Neural cell (in vitro differentiated cells): Measurements from ENCODE around the gene ITPR2. TPM values are rescaled to one million over a fixed set of nuclear protein-coding genes. Genes with fewer than 3 reads are reported as not detected.

Experiments
- H2AFZ ChIP-seq: fragments of 200-600, 300-800 bp; sonication (generic), shearing (Covaris generic); 2 replicates; pipeline ENCODE4 v1.6.0; 2014; ENCODE audit warnings: low read depth, mild to moderate bottlenecking, antibody characterized with exemption, low read length, moderate library complexity
- H3F3A ChIP-seq: fragments of 200-600 bp; shearing (Covaris generic); 2 replicates; pipeline ENCODE4 v1.6.1; 2016; ENCODE audit warnings: mild to moderate bottlenecking, moderate library complexity, mixed read lengths, antibody characterized with exemption, low read length; ENCODE audit not compliant: insufficient read depth, poor library complexity, severe bottlenecking
- H3K27ac ChIP-seq: fragments of 200-600, 300-800 bp; sonication (generic), shearing (Covaris generic); 2 replicates; pipeline ENCODE4 v1.5.1; 2014; ENCODE audit warnings: mild to moderate bottlenecking, low read length, moderate library complexity
- H3K27me3 ChIP-seq: fragments of 300-800, 200-600 bp; sonication (generic), shearing (Covaris generic); 2 replicates; pipeline ENCODE4 v1.6.0; 2014; ENCODE audit warnings: mild to moderate bottlenecking, low read depth, low read length, moderate library complexity; ENCODE audit not compliant: insufficient read depth
- H3K36me3 ChIP-seq: fragments of 300-800, 200-600 bp; sonication (generic), shearing (Covaris generic); 2 replicates; pipeline ENCODE4 v1.5.1; 2014; ENCODE audit warnings: mild to moderate bottlenecking, antibody characterized with exemption, low read length, moderate library complexity; ENCODE audit not compliant: insufficient read depth
- H3K4me2 ChIP-seq: fragments of 300-800, 200-600 bp; sonication (generic), shearing (Covaris generic); 2 replicates; pipeline ENCODE4 v1.6.0; 2014; ENCODE audit warnings: mild to moderate bottlenecking, low read length
- H3K4me3 ChIP-seq: fragments of 300-800, 200-600 bp; sonication (generic), shearing (Covaris generic); 2 replicates; pipeline ENCODE4 v1.5.1; 2014; ENCODE audit warnings: mild to moderate bottlenecking, low read length, moderate library complexity
- H3K79me2 ChIP-seq: fragments of 200-600 bp; shearing (Covaris generic); replicated peaks from 2 replicates; pipeline ENCODE4 v1.6.0; 2014; ENCODE audit warnings: mild to moderate bottlenecking, low read length, moderate library complexity; ENCODE audit not compliant: insufficient read depth
- H3K9ac ChIP-seq: fragments of 300-800, 200-600 bp; sonication (generic), shearing (Covaris generic); 2 replicates; pipeline ENCODE4 v1.6.1; 2016; ENCODE audit warnings: mild to moderate bottlenecking, low read length, mixed read lengths
- H3K9me2 ChIP-seq: fragments of 200-600 bp; shearing (Covaris generic); 2 replicates; pipeline ENCODE4 v1.6.1; 2016; ENCODE audit warnings: mild to moderate bottlenecking, low read length, mixed read lengths; ENCODE audit not compliant: insufficient read depth
- H3K9me3 ChIP-seq: fragments of 200-600, 300-800 bp; sonication (generic), shearing (Covaris generic); 2 replicates; pipeline ENCODE4 v1.6.1; 2016; ENCODE audit warnings: mild to moderate bottlenecking, mixed run types, low read length, moderate library complexity, mixed read lengths
- H4K20me1 ChIP-seq: fragments of 200-600 bp; shearing (Covaris generic); 2 replicates; pipeline ENCODE4 v1.6.1; 2016; ENCODE audit warnings: mild to moderate bottlenecking, mixed run types; ENCODE audit not compliant: insufficient read depth
- EP300 ChIP-seq: fragments of 450-650 bp; conservative IDR thresholded peaks from 2 replicates; pipeline ENCODE4 v1.6.1; 2014; ENCODE audit warnings: antibody characterized with exemption, mild to moderate bottlenecking, moderate library complexity; ENCODE audit not compliant: poor library complexity, severe bottlenecking
- EZH2 ChIP-seq: fragments of 200-600, 300-800 bp; shearing (Covaris generic), sonication (generic); IDR thresholded peaks from 2 replicates; pipeline ENCODE4 v1.6.1; 2014; ENCODE audit warnings: antibody characterized with exemption, low read length, borderline replicate concordance, mild to moderate bottlenecking; ENCODE audit not compliant: insufficient read depth, poor library complexity, severe bottlenecking
- MXI1 ChIP-seq: fragments of 450-650 bp; conservative IDR thresholded peaks from 2 replicates; pipeline ENCODE4 v1.6.1; 2014; ENCODE audit warnings: antibody characterized with exemption, mild to moderate bottlenecking; ENCODE audit not compliant: poor library complexity, severe bottlenecking
- POLR2AphosphoS5 ChIP-seq: IDR thresholded peaks from 2 replicates; pipeline ENCODE4 v1.6.1; 2012
- RAD21 ChIP-seq: fragments of 450-650 bp; conservative IDR thresholded peaks from 2 replicates; pipeline ENCODE4 v1.6.1; 2014; ENCODE audit warnings: antibody characterized with exemption, mild to moderate bottlenecking, moderate library complexity
- SMC3 ChIP-seq: fragments of 450-650 bp; conservative IDR thresholded peaks from 2 replicates; pipeline ENCODE4 v1.6.1; 2014; ENCODE audit warnings: antibody characterized with exemption, mild to moderate bottlenecking, moderate library complexity; ENCODE audit not compliant: poor library complexity
- TAF1 ChIP-seq: IDR thresholded peaks from 2 replicates; pipeline ENCODE4 v1.6.1; 2012; ENCODE audit warnings: low read depth
- polyA plus RNA-seq: library from polyadenylated mRNA; depleted of rRNA; stranded (reverse); fragments of >200 nt; gene quantifications from 2 replicates; pipeline ENCODE4 v1.2.3, GENCODE V29; 2014
- TF ChIP-seq, protein P1 (sequence below): IDR thresholded peaks from 2 replicates; pipeline ENCODE4 v1.6.1; 2012; ENCODE audit warnings: borderline replicate concordance
- TF ChIP-seq, protein P2 (sequence below): fragments of 450-650 bp; IDR thresholded peaks from 2 replicates; pipeline ENCODE4 v1.5.1; 2014; ENCODE audit warnings: antibody characterized with exemption, mild to moderate bottlenecking, moderate library complexity; ENCODE audit not compliant: poor library complexity, severe bottlenecking

The ITPR2 gene
- polyA plus RNA-seq, 1 donor from 2014 or later, result 2.0 TPM

DNA sequence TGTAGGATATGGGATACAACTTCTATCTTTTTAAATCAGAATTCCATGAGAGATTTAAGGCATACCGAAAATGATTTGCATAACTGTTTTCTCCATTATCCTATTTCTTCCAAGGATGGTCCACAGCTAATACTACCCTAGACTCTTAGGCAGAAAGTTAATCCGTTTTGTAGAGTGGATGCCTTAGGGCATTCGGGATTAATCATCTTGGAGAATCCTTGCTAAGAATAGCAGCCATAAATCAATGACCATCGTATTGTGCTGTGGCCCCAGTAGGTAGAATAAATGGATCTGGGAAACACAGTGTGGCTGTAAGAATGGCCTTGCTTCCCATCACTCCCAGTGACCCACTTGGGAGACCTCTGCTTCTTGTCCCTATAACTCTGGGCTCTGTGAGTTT, 538.0 kb downstream of the ITPR2 start:
- no peak overlapping the region for H3K27ac ChIP-seq
- no peaks in the 10 kb centered on the region for H3K9me2 ChIP-seq
- no peaks in the 10 kb centered on the region for H4K20me1 ChIP-seq
- no peaks in the 10 kb centered on the region for H3K79me2 ChIP-seq
- H3K36me3 ChIP-seq, result no peaks in the 10 kb centered on the region
- H3K4me3 ChIP-seq, result no peak overlapping the region
- no peak for TF ChIP-seq EZH2
- H2AFZ ChIP-seq, result no peak overlapping the region
- H3K9ac ChIP-seq, result no peak overlapping the region
- H3F3A ChIP-seq, result no peaks in the 10 kb centered on the region
- H3K4me2 ChIP-seq, result no peak overlapping the region
- no peaks in the 10 kb centered on the region for H3K27me3 ChIP-seq
- H3K9me3 ChIP-seq, result no peaks in the 10 kb centered on the region

DNA sequence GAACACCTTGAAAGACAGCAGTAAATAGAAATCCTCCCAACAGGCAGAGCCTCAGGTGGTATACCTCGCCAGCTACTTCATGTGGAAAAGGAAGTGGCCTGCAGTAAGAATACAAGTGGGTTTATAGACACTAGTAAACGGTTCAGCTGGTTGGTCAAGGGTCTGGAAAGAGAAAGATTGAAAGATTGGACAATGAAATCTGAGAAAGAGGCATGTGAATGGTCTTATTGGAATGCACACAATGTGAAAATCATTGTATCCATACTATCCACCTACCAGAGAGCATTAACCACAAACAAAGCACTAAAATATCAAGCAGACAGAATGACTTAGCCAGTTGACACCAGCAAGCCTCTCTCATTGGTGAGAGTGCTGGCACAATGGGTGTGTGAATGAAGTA, 539.4 kb downstream of the ITPR2 start:
- H4K20me1 ChIP-seq, result no peaks in the 10 kb centered on the region
- no peak overlapping the region for H2AFZ ChIP-seq
- H3K9ac ChIP-seq, result no peak overlapping the region
- H3K4me3 ChIP-seq, result no peak overlapping the region
- no peak overlapping the region for H3K4me2 ChIP-seq
- no peak overlapping the region for H3K27ac ChIP-seq
- no peaks in the 10 kb centered on the region for H3K27me3 ChIP-seq
- no peaks in the 10 kb centered on the region for H3K79me2 ChIP-seq
- no peaks in the 10 kb centered on the region for H3F3A ChIP-seq
- H3K9me2 ChIP-seq, result no peaks in the 10 kb centered on the region
- H3K36me3 ChIP-seq, result no peaks in the 10 kb centered on the region
- H3K9me3 ChIP-seq, result no peaks in the 10 kb centered on the region
- TF ChIP-seq POLR2AphosphoS5 (no peak), RAD21 (no peak), EP300 (no peak), EZH2 (no peak), MXI1 (no peak), TAF1 (no peak), SMC3 (no peak)
- TF ChIP-seq, protein P1, sequence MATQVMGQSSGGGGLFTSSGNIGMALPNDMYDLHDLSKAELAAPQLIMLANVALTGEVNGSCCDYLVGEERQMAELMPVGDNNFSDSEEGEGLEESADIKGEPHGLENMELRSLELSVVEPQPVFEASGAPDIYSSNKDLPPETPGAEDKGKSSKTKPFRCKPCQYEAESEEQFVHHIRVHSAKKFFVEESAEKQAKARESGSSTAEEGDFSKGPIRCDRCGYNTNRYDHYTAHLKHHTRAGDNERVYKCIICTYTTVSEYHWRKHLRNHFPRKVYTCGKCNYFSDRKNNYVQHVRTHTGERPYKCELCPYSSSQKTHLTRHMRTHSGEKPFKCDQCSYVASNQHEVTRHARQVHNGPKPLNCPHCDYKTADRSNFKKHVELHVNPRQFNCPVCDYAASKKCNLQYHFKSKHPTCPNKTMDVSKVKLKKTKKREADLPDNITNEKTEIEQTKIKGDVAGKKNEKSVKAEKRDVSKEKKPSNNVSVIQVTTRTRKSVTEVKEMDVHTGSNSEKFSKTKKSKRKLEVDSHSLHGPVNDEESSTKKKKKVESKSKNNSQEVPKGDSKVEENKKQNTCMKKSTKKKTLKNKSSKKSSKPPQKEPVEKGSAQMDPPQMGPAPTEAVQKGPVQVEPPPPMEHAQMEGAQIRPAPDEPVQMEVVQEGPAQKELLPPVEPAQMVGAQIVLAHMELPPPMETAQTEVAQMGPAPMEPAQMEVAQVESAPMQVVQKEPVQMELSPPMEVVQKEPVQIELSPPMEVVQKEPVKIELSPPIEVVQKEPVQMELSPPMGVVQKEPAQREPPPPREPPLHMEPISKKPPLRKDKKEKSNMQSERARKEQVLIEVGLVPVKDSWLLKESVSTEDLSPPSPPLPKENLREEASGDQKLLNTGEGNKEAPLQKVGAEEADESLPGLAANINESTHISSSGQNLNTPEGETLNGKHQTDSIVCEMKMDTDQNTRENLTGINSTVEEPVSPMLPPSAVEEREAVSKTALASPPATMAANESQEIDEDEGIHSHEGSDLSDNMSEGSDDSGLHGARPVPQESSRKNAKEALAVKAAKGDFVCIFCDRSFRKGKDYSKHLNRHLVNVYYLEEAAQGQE, result no peak
- TF ChIP-seq, protein P2, sequence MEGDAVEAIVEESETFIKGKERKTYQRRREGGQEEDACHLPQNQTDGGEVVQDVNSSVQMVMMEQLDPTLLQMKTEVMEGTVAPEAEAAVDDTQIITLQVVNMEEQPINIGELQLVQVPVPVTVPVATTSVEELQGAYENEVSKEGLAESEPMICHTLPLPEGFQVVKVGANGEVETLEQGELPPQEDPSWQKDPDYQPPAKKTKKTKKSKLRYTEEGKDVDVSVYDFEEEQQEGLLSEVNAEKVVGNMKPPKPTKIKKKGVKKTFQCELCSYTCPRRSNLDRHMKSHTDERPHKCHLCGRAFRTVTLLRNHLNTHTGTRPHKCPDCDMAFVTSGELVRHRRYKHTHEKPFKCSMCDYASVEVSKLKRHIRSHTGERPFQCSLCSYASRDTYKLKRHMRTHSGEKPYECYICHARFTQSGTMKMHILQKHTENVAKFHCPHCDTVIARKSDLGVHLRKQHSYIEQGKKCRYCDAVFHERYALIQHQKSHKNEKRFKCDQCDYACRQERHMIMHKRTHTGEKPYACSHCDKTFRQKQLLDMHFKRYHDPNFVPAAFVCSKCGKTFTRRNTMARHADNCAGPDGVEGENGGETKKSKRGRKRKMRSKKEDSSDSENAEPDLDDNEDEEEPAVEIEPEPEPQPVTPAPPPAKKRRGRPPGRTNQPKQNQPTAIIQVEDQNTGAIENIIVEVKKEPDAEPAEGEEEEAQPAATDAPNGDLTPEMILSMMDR, result no peak

DNA sequence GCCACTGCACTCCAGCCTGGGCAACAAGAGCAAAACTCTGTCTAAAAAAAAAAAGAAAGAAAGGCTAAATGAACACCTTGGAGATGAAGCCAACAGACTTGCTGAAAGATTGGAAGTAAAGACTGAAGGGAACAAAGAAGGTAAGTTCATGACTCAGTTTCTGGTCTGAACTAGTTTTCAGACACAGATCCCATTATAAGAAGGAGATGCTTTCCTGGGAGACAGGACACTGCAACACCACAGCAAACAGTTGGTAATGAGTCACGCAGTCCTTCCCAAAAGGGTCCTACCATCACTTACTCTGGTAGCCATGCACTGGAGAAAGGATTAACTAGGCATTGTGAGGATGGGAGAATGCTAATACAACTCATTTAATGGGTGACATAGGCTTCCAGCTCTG, 540.4 kb downstream of the ITPR2 start:
- Histone ChIP-seq H3K27ac (no peak overlapping the region), H3K9me2 (no peaks in the 10 kb centered on the region), H2AFZ (no peak overlapping the region), H3K36me3 (no peaks in the 10 kb centered on the region), H3K9ac (no peak overlapping the region), H3K79me2 (no peaks in the 10 kb centered on the region), H3K9me3 (no peaks in the 10 kb centered on the region), H3K27me3 (no peaks in the 10 kb centered on the region), H3K4me3 (no peak overlapping the region), H3K4me2 (no peak overlapping the region), H4K20me1 (no peaks in the 10 kb centered on the region), H3F3A (no peaks in the 10 kb centered on the region)
- TF ChIP-seq EZH2, result no peak
